ENCODE measurements around the gene BRAP. TPM values are rescaled to one million over a fixed set of nuclear protein-coding genes. Genes with fewer than 3 reads are reported as not detected.

BRAP gene
- total RNA-seq, 1 donor from 2014 or later = 26.5 TPM

DNA sequence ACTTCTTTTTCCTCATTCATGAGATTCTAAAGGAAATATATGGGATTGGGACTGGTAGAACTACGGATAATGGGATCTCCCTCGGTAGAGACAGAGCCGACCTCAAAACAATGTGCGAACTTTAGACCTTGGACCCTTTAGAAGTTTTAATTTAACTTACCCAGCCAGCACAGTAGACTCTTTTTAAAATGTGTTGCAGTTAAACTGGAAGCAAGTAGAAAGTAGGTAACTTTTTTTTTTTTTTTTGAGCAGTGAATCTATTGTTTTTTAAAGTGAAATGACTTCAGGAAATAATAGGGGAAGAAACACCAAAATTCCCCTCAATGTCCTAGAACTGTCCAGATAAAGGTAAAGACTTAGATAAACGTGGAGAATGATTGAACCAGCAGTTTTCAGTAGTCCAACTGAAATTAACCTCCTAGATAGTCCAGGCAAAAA is 85.5 kb downstream of the BRAP start:
- Mint-ChIP-seq H3K4me3 (peak overlapping the region; percentile 85), H3K9me3 (peaks cover 5% of the 10 kb centered on the region), H3K27me3 (ENCODE audit: insufficient read depth, low read depth) (peaks cover 6% of the 10 kb centered on the region), H3K27ac (peak overlapping the region; percentile 80), H3K4me1 (peaks cover 20% of the 10 kb centered on the region), H3K36me3 (peaks cover 9% of the 10 kb centered on the region)
- Histone ChIP-seq H3K4me1 (peaks cover 18% of the 10 kb centered on the region), H4K20me1 (ENCODE audit: low read depth) (peaks cover 32% of the 10 kb centered on the region), H2AFZ (replicated peaks) (peak overlapping the region; percentile 14), H3K79me2 (ENCODE audit: low read depth) (peaks cover 44% of the 10 kb centered on the region), H3K9ac (no peak overlapping the region), H3K4me3 (peak overlapping the region; percentile 100), H3F3A (ENCODE audit: low read depth) (peaks cover 37% of the 10 kb centered on the region), H3K36me3 (no peaks in the 10 kb centered on the region), H3K27me3 (no peaks in the 10 kb centered on the region), H3K9me3 (ENCODE audit: low read depth) (no peaks in the 10 kb centered on the region), H3K4me2 (peak overlapping the region; percentile 89), H3K27ac (peak overlapping the region; percentile 100)
- no peak for DNase-seq (ENCODE audit: low spot score)
- TF ChIP-seq, protein P1, sequence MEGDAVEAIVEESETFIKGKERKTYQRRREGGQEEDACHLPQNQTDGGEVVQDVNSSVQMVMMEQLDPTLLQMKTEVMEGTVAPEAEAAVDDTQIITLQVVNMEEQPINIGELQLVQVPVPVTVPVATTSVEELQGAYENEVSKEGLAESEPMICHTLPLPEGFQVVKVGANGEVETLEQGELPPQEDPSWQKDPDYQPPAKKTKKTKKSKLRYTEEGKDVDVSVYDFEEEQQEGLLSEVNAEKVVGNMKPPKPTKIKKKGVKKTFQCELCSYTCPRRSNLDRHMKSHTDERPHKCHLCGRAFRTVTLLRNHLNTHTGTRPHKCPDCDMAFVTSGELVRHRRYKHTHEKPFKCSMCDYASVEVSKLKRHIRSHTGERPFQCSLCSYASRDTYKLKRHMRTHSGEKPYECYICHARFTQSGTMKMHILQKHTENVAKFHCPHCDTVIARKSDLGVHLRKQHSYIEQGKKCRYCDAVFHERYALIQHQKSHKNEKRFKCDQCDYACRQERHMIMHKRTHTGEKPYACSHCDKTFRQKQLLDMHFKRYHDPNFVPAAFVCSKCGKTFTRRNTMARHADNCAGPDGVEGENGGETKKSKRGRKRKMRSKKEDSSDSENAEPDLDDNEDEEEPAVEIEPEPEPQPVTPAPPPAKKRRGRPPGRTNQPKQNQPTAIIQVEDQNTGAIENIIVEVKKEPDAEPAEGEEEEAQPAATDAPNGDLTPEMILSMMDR (IDR thresholded peaks at IDR 0.05) = no peak
- TF ChIP-seq EZH2 (IDR thresholded peaks at IDR 0.05) (no peak), EZH2phosphoT487 (IDR thresholded peaks at IDR 0.05) (no peak)

DNA sequence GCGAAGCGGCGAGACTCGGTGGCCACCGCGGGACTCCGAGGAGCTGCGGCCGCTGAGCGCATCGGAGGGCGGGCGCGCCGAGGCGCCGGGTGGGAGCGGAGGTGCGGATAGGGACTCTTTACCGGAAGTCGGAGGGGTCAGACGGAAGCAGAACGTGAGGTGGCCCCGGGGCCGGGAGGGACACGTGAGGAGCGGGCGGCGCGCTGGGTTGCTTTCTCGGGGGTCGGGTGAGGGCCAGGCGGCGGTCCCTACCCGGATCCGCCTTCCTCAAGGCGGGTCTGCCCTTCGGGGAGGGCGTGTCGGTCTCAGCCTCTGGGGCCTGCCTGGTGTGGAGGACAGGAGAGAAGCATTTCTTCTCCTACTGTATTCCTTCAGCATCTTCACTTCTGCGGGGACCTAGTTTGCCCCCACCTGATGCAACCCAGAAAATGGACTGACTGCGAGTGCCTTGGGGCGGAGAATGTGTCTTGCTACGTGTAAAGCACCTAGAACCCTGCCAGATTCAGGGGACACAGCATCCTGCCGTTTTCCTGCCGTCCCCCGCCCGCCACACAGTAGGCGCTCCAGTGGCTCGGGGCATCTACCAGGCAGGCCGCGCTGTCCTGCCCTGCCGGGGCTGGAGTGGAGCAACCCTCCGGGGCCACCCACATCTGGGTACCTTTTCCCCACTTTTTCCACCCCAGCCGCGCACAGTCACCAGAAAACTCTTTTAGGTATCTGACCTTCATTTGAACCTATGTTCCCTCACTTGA is 86.1 kb downstream of the BRAP start:
- H3K27ac Mint-ChIP-seq = peak overlapping the region; percentile 80
- DNase-seq (ENCODE audit: low spot score) = peak; percentile 97
- peak overlapping the region; percentile 85 for H3K4me3 Mint-ChIP-seq

DNA sequence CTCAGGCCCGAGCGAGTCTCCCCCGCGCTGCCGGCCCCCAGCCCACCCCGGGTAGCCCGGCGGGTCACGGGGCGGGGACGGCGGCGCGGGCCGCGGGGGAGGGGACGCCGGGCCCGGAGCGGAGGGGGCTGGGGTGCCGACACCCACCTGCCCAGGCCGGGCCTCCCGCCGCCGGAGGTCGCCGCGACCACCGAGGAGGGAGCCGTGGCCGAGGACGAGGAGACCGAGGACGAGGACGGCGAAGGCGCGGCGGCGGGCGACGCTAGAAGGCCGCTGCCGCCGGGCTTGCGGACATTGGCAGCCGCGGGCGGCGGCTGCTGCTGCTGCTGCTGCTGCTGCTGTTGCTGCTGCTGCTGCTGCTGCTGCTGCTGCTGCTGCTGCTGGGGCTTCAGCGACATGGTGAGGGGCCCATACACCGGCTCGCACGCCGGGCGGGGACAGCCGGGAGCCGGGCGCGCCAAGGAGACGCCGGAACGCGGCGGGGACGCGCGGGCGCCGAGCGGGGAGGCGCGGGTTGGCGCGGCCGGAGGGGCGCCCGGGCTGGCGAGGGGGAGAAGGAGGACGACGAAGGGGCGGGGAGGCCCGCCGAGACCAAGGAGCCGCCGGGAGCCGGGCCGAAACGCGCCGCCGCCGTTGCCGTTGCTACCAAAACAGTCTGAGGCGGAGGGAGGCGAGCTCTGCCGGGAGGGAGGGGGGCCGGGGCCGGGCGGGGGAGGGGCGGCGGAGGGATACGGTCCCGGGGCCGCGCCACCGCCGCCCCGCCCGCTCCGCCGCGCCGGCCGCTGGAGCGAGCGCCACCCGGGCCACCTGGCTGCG is 86.9 kb downstream of the BRAP start, which contains the start of gene ATXN2:
ATXN2 (minus strand) TSS at position 679 of the 816 bp plus-strand sequence; CDS start at position 398, 281 bp downstream.
- Histone ChIP-seq H3K4me1 (peaks cover 18% of the 10 kb centered on the region), H3K36me3 (no peaks in the 10 kb centered on the region), H3K79me2 (ENCODE audit: low read depth) (peaks cover 58% of the 10 kb centered on the region), H3K4me2 (peak within 1 kb of the TSS; percentile 89), H3K9ac (peak within 1 kb of the TSS; percentile 96), H4K20me1 (ENCODE audit: low read depth) (peaks cover 45% of the 10 kb centered on the region), H3K4me3 (peak within 1 kb of the TSS; percentile 100), H3K27me3 (no peaks in the 10 kb centered on the region), H3K9me3 (ENCODE audit: low read depth) (no peaks in the 10 kb centered on the region), H3F3A (ENCODE audit: low read depth) (peaks cover 37% of the 10 kb centered on the region), H2AFZ (replicated peaks) (peak within 1 kb of the TSS; percentile 64), H3K27ac (peak within 1 kb of the TSS; percentile 100)
- Mint-ChIP-seq H3K4me3 (peak within 1 kb of the TSS; percentile 99), H3K27me3 (ENCODE audit: insufficient read depth, low read depth) (peaks cover 6% of the 10 kb centered on the region), H3K9me3 (peaks cover 5% of the 10 kb centered on the region), H3K36me3 (peaks cover 9% of the 10 kb centered on the region), H3K27ac (peak within 1 kb of the TSS; percentile 80), H3K4me1 (peaks cover 30% of the 10 kb centered on the region)
- TF ChIP-seq, protein P1 (IDR thresholded peaks at IDR 0.05) = no peak
- TF ChIP-seq EZH2 (IDR thresholded peaks at IDR 0.05) = no peak
- DNase-seq (ENCODE audit: low spot score) = peak; percentile 88

More for the DNA sequence above, 86.1 kb downstream of the BRAP start:
- Histone ChIP-seq H2AFZ (replicated peaks) (peak overlapping the region; percentile 14), H3K4me3 (peak overlapping the region; percentile 100), H3K4me2 (peak overlapping the region; percentile 89), H3K27ac (peak overlapping the region; percentile 100), H3K4me1 (peaks cover 18% of the 10 kb centered on the region), H3K27me3 (no peaks in the 10 kb centered on the region), H3K9me3 (ENCODE audit: low read depth) (no peaks in the 10 kb centered on the region), H3K79me2 (ENCODE audit: low read depth) (peaks cover 50% of the 10 kb centered on the region), H3K36me3 (no peaks in the 10 kb centered on the region), H4K20me1 (ENCODE audit: low read depth) (peaks cover 38% of the 10 kb centered on the region), H3K9ac (peak overlapping the region; percentile 96), H3F3A (ENCODE audit: low read depth) (peaks cover 37% of the 10 kb centered on the region)
- TF ChIP-seq, protein P1 (IDR thresholded peaks at IDR 0.05) = no peak
- Mint-ChIP-seq H3K4me1 (peaks cover 25% of the 10 kb centered on the region), H3K9me3 (peaks cover 5% of the 10 kb centered on the region), H3K36me3 (peaks cover 9% of the 10 kb centered on the region), H3K27me3 (ENCODE audit: insufficient read depth, low read depth) (peaks cover 6% of the 10 kb centered on the region)

Data from neural progenitor cell (in vitro differentiated cells).